NCI-H2227 treated with DMSO at 0.1 percent for 48 hours (cell line): ENCODE results near the gene C2CD4D.

Experiments
- DNase-seq: peaks from one replicate; lab custom pipeline; 2025; lab: John Stamatoyannopoulos, UW

The C2CD4D gene

DNA sequence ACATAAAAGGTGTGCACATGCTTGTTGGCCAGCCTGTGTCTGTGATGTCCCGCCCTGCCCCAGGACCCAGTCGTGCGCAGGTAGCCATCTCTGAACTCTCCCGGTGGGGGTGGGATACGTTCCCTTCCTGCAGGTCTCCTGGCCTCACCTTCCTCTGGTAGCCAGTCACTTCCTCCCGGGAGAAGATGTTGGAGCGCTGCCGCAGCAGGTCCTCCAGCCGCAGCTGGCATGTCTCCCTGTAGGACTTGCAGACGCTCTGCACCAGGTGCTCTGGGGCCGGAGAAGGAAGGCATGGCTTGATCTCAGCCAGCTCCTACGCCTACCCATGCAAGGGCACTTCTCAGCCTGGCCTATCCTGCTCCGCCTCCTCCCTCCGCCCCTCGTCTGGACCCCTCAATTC, 25.2 kb downstream of the C2CD4D start:
- DNase-seq, result no peak

DNA sequence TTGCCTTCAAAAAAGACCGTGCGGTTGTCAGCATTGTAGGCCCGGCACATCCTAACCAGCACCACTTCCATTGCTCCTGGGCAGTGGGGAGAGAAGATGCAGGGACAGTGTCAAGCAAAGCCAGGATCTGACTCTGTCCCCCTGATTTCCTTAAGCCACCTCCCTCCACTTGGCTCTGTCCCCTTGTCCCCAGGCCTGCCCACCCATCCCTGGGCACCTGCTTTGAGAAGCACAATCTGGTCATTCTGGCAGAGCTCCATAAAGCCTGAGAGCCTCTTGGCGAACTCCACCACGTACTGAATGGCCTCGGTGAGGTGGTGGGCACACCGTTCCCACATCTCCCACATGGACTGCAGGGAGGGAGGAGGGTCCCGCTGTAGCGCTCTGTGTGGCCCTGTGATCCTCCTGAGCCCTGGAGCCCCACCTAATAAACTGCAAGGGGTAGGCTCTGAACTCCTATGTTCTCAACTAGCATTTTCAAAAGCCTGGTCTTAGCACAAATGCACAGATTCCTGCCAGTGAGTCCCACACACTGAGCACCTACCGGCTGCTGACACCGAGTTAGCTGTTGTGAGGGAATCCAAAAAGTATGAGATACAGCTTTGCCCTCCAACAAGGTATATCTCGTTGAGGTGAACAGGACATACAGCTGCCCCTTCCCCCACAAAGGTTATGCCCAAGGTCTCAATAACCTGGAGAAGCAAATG, 26.2 kb downstream of the C2CD4D start:
- DNase-seq, result no peak

DNA sequence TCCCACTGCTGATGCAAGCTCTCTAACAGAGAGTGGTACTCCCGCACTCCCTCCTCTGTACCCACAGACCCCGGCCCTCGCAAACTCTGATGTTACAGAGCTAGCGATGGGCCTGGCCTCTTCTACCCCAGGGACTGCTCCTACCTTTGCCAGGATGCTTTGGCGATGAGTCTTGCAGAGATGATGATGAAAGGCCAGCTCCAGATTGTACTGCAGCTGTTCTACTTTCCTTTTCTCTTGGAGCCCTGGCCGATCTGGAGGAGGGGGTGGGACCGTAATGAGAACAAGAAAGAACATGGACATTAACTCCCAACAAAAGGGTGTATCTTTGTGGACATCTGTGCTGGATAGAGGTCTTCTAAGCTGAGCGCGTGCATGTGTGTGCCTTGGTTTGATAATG, 28.4 kb downstream of the C2CD4D start:
- DNase-seq, result no peak

GRCh38 chr1:151809985-151810556, 29.5 kb downstream of the C2CD4D start:
- no peak for DNase-seq

GRCh38 chr1:151809290-151809984, 30.2 kb downstream of the C2CD4D start:
- peak; percentile 26 for DNase-seq

DNA sequence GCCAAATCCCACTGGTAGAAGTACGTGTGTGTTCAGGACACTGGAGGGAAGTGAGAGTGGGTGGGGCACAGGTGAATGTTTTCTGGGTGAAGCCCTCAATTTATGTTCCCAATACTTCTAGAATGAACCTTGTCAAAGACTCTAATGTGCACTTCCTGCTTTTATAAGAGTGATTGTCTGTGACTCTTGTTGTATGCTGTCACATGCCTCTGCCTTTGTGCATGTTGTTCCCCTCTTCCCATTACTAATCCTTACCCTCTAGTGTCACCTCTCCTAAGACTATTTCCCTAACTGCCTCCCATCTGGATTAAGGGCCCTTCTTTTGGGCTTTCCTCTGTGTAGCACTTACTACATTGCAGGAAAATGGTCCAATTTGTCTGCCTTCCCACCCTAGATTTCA, 31.9 kb downstream of the C2CD4D start:
- no peak for DNase-seq

DNA sequence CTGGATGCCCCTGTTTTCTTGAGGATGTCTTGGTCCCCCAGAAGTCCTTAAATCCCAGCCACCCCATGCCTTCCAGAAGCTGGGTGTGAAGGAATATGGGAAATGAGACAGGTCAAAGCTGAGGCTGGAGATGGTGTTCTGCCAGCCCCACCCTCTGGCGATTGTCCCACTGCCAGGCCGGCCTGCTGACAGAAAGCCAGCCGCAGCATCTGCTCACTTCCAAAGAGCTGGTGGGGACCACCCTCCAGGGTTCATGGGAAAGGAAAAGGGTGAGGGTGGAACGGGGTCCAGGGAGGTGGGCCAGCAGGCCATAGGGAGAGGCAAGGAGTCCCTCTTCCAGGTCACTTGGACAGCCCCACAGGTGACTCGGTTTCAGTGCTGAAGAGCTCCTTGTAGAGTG, 32.5 kb downstream of the C2CD4D start:
- no peak for DNase-seq

- DNase-seq, result no peak
Observed at GRCh38 chr1:151806170-151806569, 33.5 kb downstream of the C2CD4D start.

DNA sequence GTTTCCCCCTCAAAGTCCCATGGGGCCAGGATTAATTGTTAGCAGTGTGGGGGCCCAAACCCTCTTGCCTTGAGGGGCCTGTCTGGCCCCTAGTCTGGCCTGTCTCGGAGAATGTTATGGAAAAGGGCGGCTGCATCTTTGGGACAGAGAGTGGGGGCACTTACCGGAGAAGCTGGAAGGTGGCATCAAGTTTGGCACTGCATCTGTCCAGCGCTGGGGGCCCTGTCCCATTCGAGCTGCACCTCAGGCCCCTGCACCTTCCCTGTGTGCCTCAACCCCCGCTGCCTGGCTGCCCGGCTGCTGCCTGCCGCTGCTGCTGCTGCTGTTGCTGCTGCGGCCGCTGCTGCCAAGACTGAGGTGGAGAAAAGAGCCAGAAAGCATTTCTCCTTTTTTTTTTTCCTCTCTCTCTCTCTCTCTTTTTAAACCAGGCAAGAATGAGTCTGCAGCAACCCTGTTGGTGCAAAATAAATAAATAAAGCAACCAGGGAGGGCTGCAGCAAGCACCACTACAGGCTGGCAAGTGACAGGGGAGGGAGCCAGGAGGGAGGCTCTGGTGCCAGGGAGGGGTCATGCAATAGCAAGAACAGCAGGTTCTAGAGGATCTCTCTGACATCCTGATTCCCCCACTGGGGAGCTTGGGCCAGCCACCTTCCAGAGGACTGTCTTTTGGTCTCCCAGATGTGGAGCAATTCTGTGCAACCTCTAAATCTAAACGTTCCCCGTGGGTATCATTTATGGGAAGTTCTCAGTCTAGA, 34.4 kb downstream of the C2CD4D start, which contains the start of gene LINGO4:
Gene LINGO4, minus strand, starts transcription at position 354 of the 755 bp plus-strand sequence. CDS start 2,715 bp downstream, outside the sequence.
- DNase-seq, result no peak

- DNase-seq, result no peak
Observed at GRCh38 chr1:151803915-151804314, 35.7 kb downstream of the C2CD4D start.

DNA sequence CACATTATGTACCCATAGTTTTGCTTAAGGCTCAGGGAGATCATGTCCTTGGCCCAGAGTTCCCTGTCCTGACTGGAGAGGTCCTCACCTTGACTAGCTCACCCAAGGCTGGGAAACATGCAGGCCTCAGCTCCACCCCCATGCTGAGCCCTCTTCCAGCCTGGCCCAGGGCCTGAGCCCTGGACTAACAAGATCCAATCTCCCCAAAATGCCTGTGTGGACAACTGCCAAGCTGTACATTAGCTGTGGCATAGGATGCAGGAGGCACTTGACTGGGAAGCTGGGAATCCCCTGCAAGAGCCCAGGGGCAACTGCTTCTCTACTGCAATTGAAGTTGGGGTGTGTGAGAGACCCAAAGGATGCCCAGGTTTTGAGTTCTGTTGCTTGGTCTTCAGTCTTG, 36.5 kb downstream of the C2CD4D start:
- no peak for DNase-seq

- no peak for DNase-seq
Observed at GRCh38 chr1:151802372-151802771, 37.2 kb downstream of the C2CD4D start.

DNA sequence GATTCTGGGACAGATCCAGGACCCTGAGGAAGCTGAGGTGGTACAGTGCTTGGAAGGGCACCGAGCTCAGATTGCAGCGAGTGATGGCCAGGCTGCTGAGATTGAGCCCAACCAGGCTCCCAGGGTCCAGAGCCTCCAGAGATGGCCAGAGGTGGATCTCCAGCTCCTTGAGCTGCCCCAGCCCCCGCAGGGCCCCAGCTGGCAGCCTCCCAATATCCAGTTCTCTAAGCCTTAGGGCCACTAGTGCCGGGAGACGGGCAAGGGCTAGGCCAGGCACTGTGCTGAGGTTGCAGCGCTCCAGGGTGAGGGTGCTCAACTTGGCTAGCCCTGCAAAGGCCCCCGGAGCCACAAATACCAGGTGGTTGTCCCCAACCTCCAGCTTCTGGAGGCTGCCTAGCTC, 37.8 kb downstream of the C2CD4D start:
- DNase-seq, result no peak

DNA sequence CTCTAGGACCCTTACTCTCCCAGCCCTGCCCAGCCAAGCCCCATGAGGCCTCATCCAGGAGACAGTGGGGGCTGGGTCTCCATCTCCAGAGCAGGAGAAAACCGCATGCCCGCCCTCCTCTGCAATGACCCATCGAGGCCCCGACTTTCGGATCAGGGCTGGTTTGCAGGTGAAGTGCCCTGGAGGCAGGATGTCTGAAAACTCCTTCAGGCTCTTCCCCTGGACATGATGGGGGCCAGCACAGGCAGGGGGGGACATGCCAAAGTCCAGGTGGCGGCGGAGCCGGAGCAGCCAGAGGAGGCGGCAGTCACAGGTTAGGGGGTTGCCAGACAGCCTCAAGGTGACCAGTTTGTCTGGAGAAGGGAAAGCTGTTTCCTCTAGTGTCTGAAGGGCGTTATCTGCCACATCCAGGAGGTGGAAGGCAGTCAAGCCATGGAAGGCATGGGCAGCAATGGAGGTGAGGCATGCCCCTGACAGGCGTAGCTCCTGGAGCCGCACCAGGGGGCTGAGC, 38.3 kb downstream of the C2CD4D start:
- no peak for DNase-seq

DNA sequence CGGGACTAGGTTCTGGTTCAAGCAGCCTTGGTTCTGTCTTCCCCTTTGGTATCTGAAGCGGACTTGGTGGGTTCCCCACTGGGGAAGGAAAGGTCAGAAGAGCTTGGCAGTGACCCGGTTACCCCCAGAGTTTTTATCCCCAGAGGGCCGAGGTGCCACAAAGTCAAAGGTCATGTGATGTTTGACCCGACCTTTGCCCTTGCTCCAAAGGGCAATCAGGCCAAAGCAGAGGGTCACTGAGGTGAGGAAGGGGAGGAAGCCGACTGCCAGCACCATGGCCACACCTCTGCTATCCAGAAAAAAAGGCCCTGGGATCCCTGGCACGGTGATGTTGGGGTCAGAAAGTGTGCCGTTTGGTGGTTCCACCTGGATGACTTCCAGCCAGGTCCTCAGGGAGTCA, 38.8 kb downstream of the C2CD4D start:
- no peak for DNase-seq

GRCh38 chr1:151799179-151800022, 40.2 kb downstream of the C2CD4D start:
- peak; percentile 84 for DNase-seq

DNA sequence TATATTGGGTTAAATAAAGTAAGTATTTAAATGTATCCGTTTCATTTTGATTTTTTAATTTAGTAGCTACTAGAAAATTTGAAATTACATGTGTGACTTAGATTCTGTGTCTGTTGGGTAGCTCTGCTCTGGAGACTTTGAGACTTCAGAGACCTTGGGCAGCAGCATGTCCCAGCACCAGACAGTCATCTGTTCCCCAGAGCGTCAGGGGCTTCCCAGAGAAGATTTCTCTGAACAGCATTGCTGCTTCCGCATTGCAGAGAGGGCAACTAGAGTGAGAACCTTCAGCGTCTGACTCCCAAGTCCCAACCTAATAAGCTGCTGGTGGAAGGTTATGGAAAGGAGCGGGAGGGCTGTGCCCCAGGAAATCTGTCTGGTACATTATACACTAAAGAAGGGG, 41.0 kb downstream of the C2CD4D start:
- no peak for DNase-seq

DNA sequence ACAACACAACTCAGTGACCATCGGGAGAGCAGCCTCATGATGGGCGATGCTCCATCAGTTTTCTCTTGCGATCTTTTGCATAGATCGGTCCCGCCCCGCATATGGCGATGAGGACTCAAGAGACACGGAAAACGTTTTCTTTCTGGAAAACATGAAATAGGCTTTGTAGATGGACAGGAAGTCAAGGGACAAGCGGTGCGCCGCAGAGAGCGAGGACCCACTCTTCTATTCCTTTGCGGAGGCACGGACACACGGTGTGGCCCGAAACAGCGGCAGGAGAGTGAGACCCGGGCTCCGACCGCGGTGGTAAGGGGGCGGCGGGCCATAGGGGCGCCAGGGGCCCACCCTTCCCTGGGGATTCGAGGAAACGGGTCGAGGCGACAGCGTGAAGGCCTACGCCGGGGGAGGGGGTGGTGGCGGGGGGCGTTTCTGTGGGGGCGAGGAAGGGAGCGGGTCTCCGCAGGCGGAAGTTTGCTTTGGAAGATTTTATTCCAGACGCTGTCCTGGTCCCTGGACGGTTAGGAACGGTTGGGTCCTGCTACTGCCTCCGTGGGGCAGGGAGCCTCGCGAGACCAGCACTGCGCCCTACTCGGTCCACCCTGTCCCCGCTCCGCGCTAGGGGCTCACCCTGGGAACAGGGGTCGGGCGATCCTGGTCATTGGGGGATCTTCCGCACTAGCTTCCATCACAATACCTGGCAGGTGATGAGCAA, 48.5 kb downstream of the C2CD4D start:
- peak; percentile 3 for DNase-seq

- peak; percentile 99 for DNase-seq
Observed at GRCh38 chr1:151790071-151790939, 49.3 kb downstream of the C2CD4D start, which contains the start of gene TDRKH. TDRKH (minus strand) TSS chr1:151790500; CDS start chr1:151783022, 7,478 bp downstream.
